HepG2 (cell line): ENCODE data around the gene ZNF23. TPM values are rescaled to one million over a fixed set of nuclear protein-coding genes. Genes with fewer than 3 reads are reported as not detected.

Experiments used
- AFF4 ChIP-seq: sonication (generic); formaldehyde crosslinking; IDR thresholded peaks from 2 replicates; pipeline ENCODE4 v1.4.0; 2020; ENCODE audit warnings: missing genetic modification reagents
- ATRX ChIP-seq: sonication (generic); formaldehyde crosslinking; IDR thresholded peaks from 2 replicates; pipeline ENCODE4 v1.4.0; 2020; ENCODE audit warnings: missing genetic modification reagents, borderline replicate concordance
- ERF ChIP-seq: IDR thresholded peaks from 2 replicates; pipeline ENCODE4 v1.6.1; 2018; ENCODE audit warnings: missing biosample characterization, missing genetic modification reagents
- FOXK1 ChIP-seq: sonication (generic); formaldehyde crosslinking; IDR thresholded peaks from 2 replicates; pipeline ENCODE4 v1.4.0; 2020; ENCODE audit warnings: low read depth, missing genetic modification reagents, borderline replicate concordance
- FOXP1 ChIP-seq, 2 experiments: fragments of 450-650 bp in 1 of 2; IDR thresholded peaks; 2 replicates each; pipeline ENCODE4 v1.6.1; 2017 to 2018; ENCODE audit warnings: antibody characterized with exemption in 1 of 2
- HES4 ChIP-seq: sonication (generic); formaldehyde crosslinking; IDR thresholded peaks from 2 replicates; pipeline ENCODE4 v1.9.0; 2021; ENCODE audit warnings: mild to moderate bottlenecking, missing genetic modification reagents, borderline replicate concordance
- NR2F1 ChIP-seq, 2 experiments: fragments of 450-650 bp in 1 of 2; formaldehyde crosslinking in 1 of 2; IDR thresholded peaks; 2 replicates each; pipeline versions ENCODE4 v1.5.0 to v1.6.1; 2016 to 2020; ENCODE audit warnings: mild to moderate bottlenecking in 1 of 2, missing compliant biosample characterization in 1 of 2, missing genetic modification reagents in 1 of 2, moderate library complexity in 1 of 2
- PAWR ChIP-seq: sonication (generic); formaldehyde crosslinking; IDR thresholded peaks from 2 replicates; pipeline ENCODE4 v1.4.0; 2020; ENCODE audit warnings: missing genetic modification reagents, mild to moderate bottlenecking, borderline replicate concordance
- STAT5B ChIP-seq: sonication (generic); formaldehyde crosslinking; IDR thresholded peaks from 2 replicates; pipeline ENCODE4 v1.4.0; 2020; ENCODE audit warnings: missing genetic modification reagents
- ZNF121 ChIP-seq: sonication (generic); formaldehyde crosslinking; IDR thresholded peaks from 2 replicates; pipeline ENCODE4 v1.5.0; 2020; ENCODE audit warnings: mild to moderate bottlenecking, missing genetic modification reagents
- ZNF142 ChIP-seq: sonication (generic); formaldehyde crosslinking; IDR thresholded peaks from 2 replicates; pipeline ENCODE4 v1.4.0; 2020; ENCODE audit warnings: missing genetic modification reagents
- ZNF33B ChIP-seq: sonication (generic); formaldehyde crosslinking; IDR thresholded peaks from 2 replicates; pipeline ENCODE4 v1.5.1; 2020; ENCODE audit warnings: mild to moderate bottlenecking, missing genetic modification reagents
- ZNF354B ChIP-seq: sonication (generic); formaldehyde crosslinking; IDR thresholded peaks from 2 replicates; pipeline ENCODE4 v1.8.0; 2022; ENCODE audit warnings: mild to moderate bottlenecking, missing genetic modification reagents
- ZNF510 ChIP-seq: sonication (generic); formaldehyde crosslinking; IDR thresholded peaks from 2 replicates; pipeline ENCODE4 v1.4.0; 2020; ENCODE audit warnings: low read depth, mild to moderate bottlenecking, missing genetic modification reagents
- ZNF552 ChIP-seq: sonication (generic); formaldehyde crosslinking; IDR thresholded peaks from 2 replicates; pipeline ENCODE4 v1.9.0; 2022; ENCODE audit warnings: missing genetic modification reagents, mild to moderate bottlenecking, borderline replicate concordance
- ZNF703 ChIP-seq: sonication (generic); formaldehyde crosslinking; IDR thresholded peaks from 2 replicates; pipeline ENCODE4 v1.5.1; 2020; ENCODE audit warnings: missing genetic modification reagents, mild to moderate bottlenecking, moderate library complexity, borderline replicate concordance
- ZNF772 ChIP-seq: sonication (generic); formaldehyde crosslinking; IDR thresholded peaks from 2 replicates; pipeline ENCODE4 v1.5.0; 2020; ENCODE audit warnings: mild to moderate bottlenecking, missing genetic modification reagents
- polyA plus RNA-seq, 8 experiments: library from polyadenylated mRNA; depleted of rRNA in 3 of 8; stranded (reverse) in 7 of 8; unstranded in 1 of 8; fragments of >200 nt; fragmentation: Illumina TruSeq in 4 of 8; extraction: Trizol in 4 of 8; gene quantifications; 2 replicates each; pipeline versions ENCODE4 v1.2.1 to v1.2.3, GENCODE V29; 2011 to 2016; ENCODE audit warnings: low read depth in 4 of 8, missing spikeins in 1 of 8, mixed read lengths in 1 of 8; ENCODE audit not compliant: insufficient read depth in 1 of 8
- total RNA-seq, 5 experiments: library from RNA; depleted of rRNA; stranded (reverse); fragments of >200 nt; fragmentation: Illumina TruSeq; extraction: Trizol; gene quantifications; 2 replicates each; pipeline ENCODE4 v1.2.3, GENCODE V29; 2016; ENCODE audit warnings: low read depth in 1 of 5

Gene ZNF23
- total and polyA plus RNA-seq, 2 of the 13 experiments (the other 11 are each of a cell fraction or from before 2014, with no cell fraction given), result 8.6 to 12.2 TPM

DNA sequence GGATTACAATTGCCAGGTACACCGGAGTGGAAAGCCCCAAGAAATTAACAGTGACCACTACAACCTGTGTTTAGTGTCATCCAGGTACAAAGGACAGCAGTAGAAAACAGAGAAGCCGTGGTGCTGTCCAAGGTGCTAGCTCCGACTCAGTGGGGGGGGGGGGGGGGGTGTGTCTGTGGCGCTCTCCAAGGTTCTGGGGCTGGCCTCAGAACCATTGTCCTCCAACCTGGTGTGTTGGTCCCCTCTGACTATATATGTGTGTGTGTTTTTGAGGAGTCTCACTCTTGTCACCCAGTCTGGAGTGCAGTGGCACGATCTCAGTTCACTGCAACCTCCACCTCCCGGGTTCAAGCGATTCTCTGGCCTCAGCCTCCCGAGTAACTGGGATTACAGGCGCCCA is 5.8 kb upstream of the ZNF23 start (continued):
- peak; percentile 97 for TF ChIP-seq ZNF510 (CRISPR knock-in tag)
- no peak for TF ChIP-seq PAWR
- TF ChIP-seq ZNF142 (CRISPR knock-in tag), result peak; percentile 79
- peak; percentile 98; the same call in 1 of the 2 replicates for TF ChIP-seq STAT5B (CRISPR knock-in tag)
- no peak for TF ChIP-seq ATRX (CRISPR knock-in tag)
- TF ChIP-seq ERF (CRISPR knock-in tag), result peak; percentile 97
- TF ChIP-seq FOXK1 (CRISPR knock-in tag), result peak; percentile 87; the same call in 1 of the 2 replicates
- TF ChIP-seq ZNF703 (CRISPR knock-in tag), result no peak
- TF ChIP-seq NR2F1 (CRISPR knock-in tag; IDR thresholded peaks at IDR 0.05), result peak in 1 of 2 experiments; percentile 42; a peak in 1 of 4 replicates
- TF ChIP-seq ZNF552 (CRISPR knock-in tag), result peak; percentile 91
- 0 out of 2 replicates have a peak, but pooled peaks have one; percentile 50 for TF ChIP-seq AFF4 (CRISPR knock-in tag)
- TF ChIP-seq HES4 (CRISPR knock-in tag), result peak; percentile 98
- TF ChIP-seq ZNF121 (CRISPR knock-in tag), result no peak
- peak; percentile 92 for TF ChIP-seq ZNF772 (CRISPR knock-in tag)
- peak; percentile 83; the same call in 1 of the 2 replicates for TF ChIP-seq ZNF33B (CRISPR knock-in tag)
- TF ChIP-seq ZNF354B (CRISPR knock-in tag), result no peak
- TF ChIP-seq FOXP1 (IDR thresholded peaks at IDR 0.05), result no peak
- peak; percentile 35; the same call in 1 of the 2 replicates for TF ChIP-seq FOXP1 (CRISPR knock-in tag; IDR thresholded peaks at IDR 0.05)
